HEK293 (cell line): ENCODE results near the gene DNAJB11.

Experiments used
- CTCF ChIA-PET: fragments of 350-600 bp; formaldehyde crosslinking; extraction: SDS; loops from one replicate; lab custom pipeline; 2021; ENCODE audit warnings: antibody characterized with exemption; lab: Yijun Ruan, JAX
- POLR2A ChIA-PET: fragments of 300-600 bp; formaldehyde crosslinking; extraction: SDS; loops from one replicate; lab custom pipeline; 2020; ENCODE audit warnings: antibody characterized with exemption, inconsistent platforms; lab: Yijun Ruan, JAX
- H3K27ac ChIP-seq: fragments of 200-500 bp; sonication (Bioruptor generic); 2 replicates; pipeline ENCODE4 v1.5.1; 2014; ENCODE audit warnings: low read depth, low read length, control low read depth, inconsistent platforms; ENCODE audit errors: extremely low read depth
- H3K36me3 ChIP-seq, 2 experiments: fragments of 200-500 bp in 1 of 2; sonication (Bioruptor generic) in 1 of 2; 1 replicate in 1 of 2; 2 replicates in 1 of 2; pipeline ENCODE4 v1.5.1; 2014 to 2017; ENCODE audit warnings: inconsistent platforms in 2 of 2, low read length in 2 of 2; ENCODE audit not compliant: control insufficient read depth in 2 of 2, insufficient read depth in 1 of 2
- H3K4me1 ChIP-seq: fragments of 200-500 bp; sonication (Bioruptor generic); 2 replicates; pipeline ENCODE4 v1.5.1; 2014; ENCODE audit warnings: mild to moderate bottlenecking, low read length, inconsistent platforms; ENCODE audit not compliant: control insufficient read depth, insufficient read depth
- H3K4me3 ChIP-seq: 2 replicates; pipeline ENCODE4 v1.5.1; 2011; ENCODE audit warnings: low read depth, mild to moderate bottlenecking, control low read depth, low read length, moderate library complexity
- H3K9me3 ChIP-seq: fragments of 200-500 bp; sonication (Bioruptor generic); 2 replicates; pipeline ENCODE4 v1.5.1; 2014; ENCODE audit warnings: low read depth, low read length, inconsistent platforms; ENCODE audit not compliant: control insufficient read depth, insufficient read depth
- CTCF ChIP-seq: fragments of 450-650 bp; formaldehyde crosslinking; IDR thresholded peaks from 2 replicates; pipeline ENCODE4 v1.5.1; 2016; ENCODE audit warnings: missing biosample characterization, missing genetic modification characterization
- GLIS2 ChIP-seq: fragments of 450-650 bp; formaldehyde crosslinking; IDR thresholded peaks from 2 replicates; pipeline ENCODE4 v1.5.1; 2016; ENCODE audit warnings: missing biosample characterization, missing genetic modification characterization
- KLF8 ChIP-seq: fragments of 450-650 bp; formaldehyde crosslinking; IDR thresholded peaks from 2 replicates; pipeline ENCODE4 v1.5.1; 2016; ENCODE audit warnings: missing biosample characterization, missing genetic modification characterization
- PRDM1 ChIP-seq: fragments of 450-650 bp; formaldehyde crosslinking; IDR thresholded peaks from 2 replicates; pipeline ENCODE4; 2016; ENCODE audit warnings: missing biosample characterization, missing genetic modification characterization
- TRIM28 ChIP-seq: IDR thresholded peaks from 2 replicates; pipeline ENCODE4 v1.6.1; 2011; ENCODE audit warnings: low read length, control low read depth, borderline replicate concordance
- YY1 ChIP-seq: fragments of 450-650 bp; formaldehyde crosslinking; IDR thresholded peaks from 2 replicates; pipeline ENCODE4 v1.5.1; 2018; ENCODE audit warnings: missing biosample characterization, missing genetic modification characterization
- ZBTB17 ChIP-seq: fragments of 450-650 bp; formaldehyde crosslinking; IDR thresholded peaks from 2 replicates; pipeline ENCODE4 v1.5.1; 2016; ENCODE audit warnings: missing biosample characterization, missing genetic modification characterization
- ZBTB26 ChIP-seq: fragments of 450-650 bp; formaldehyde crosslinking; optimal IDR thresholded peaks from 2 replicates; pipeline ENCODE3; 2016; ENCODE audit warnings: missing biosample characterization, mild to moderate bottlenecking, missing genetic modification characterization
- ZBTB8A ChIP-seq: fragments of 450-650 bp; formaldehyde crosslinking; IDR thresholded peaks from 2 replicates; pipeline ENCODE4 v1.5.1; 2016; ENCODE audit warnings: missing biosample characterization, missing genetic modification characterization
- ZFP37 ChIP-seq: fragments of 450-650 bp; formaldehyde crosslinking; IDR thresholded peaks from 2 replicates; pipeline ENCODE4 v1.5.1; 2016; ENCODE audit warnings: missing biosample characterization, missing genetic modification characterization
- ZNF2 ChIP-seq: fragments of 450-650 bp; formaldehyde crosslinking; IDR thresholded peaks from 2 replicates; pipeline ENCODE4 v1.5.1; 2016; ENCODE audit warnings: missing biosample characterization, missing genetic modification characterization
- ZNF223 ChIP-seq: fragments of 450-650 bp; formaldehyde crosslinking; IDR thresholded peaks from 2 replicates; pipeline ENCODE4 v1.5.1; 2016; ENCODE audit warnings: missing biosample characterization, missing genetic modification characterization
- ZNF335 ChIP-seq: fragments of 450-650 bp; formaldehyde crosslinking; conservative IDR thresholded peaks from 2 replicates; pipeline ENCODE4 v1.5.1; 2016; ENCODE audit warnings: missing biosample characterization, missing genetic modification characterization
- ZNF501 ChIP-seq: fragments of 450-650 bp; formaldehyde crosslinking; IDR thresholded peaks from 2 replicates; pipeline ENCODE4 v1.5.1; 2016; ENCODE audit warnings: missing biosample characterization, missing genetic modification characterization
- ZNF629 ChIP-seq: fragments of 450-650 bp; formaldehyde crosslinking; IDR thresholded peaks from 2 replicates; pipeline ENCODE4 v1.5.1; 2017; ENCODE audit warnings: missing biosample characterization, missing genetic modification characterization
- ZNF654 ChIP-seq: fragments of 450-650 bp; formaldehyde crosslinking; IDR thresholded peaks from 2 replicates; pipeline ENCODE4 v1.5.1; 2016; ENCODE audit warnings: low read depth, missing biosample characterization, missing genetic modification characterization
- ZNF660 ChIP-seq: fragments of 450-650 bp; IDR thresholded peaks from 2 replicates; pipeline ENCODE4 v1.5.1; 2018; ENCODE audit warnings: missing biosample characterization, mild to moderate bottlenecking, missing genetic modification characterization
- ZNF670 ChIP-seq: fragments of 450-650 bp; formaldehyde crosslinking; IDR thresholded peaks from 2 replicates; pipeline ENCODE4 v1.5.1; 2016; ENCODE audit warnings: missing biosample characterization, missing genetic modification characterization, low read depth
- ZNF677 ChIP-seq: fragments of 450-650 bp; IDR thresholded peaks from 2 replicates; pipeline ENCODE4 v1.5.0; 2018; ENCODE audit warnings: missing biosample characterization, mild to moderate bottlenecking, missing genetic modification characterization, moderate library complexity
- ZSCAN30 ChIP-seq: fragments of 450-650 bp; IDR thresholded peaks from 2 replicates; pipeline ENCODE4 v1.5.1; 2018; ENCODE audit warnings: missing biosample characterization, mild to moderate bottlenecking, missing genetic modification characterization, moderate library complexity
- TF ChIP-seq, protein P1 (sequence below): fragments of 450-650 bp; formaldehyde crosslinking; IDR thresholded peaks from 2 replicates; pipeline ENCODE4 v1.5.1; 2016; ENCODE audit warnings: missing biosample characterization, missing genetic modification characterization

Gene DNAJB11

DNA sequence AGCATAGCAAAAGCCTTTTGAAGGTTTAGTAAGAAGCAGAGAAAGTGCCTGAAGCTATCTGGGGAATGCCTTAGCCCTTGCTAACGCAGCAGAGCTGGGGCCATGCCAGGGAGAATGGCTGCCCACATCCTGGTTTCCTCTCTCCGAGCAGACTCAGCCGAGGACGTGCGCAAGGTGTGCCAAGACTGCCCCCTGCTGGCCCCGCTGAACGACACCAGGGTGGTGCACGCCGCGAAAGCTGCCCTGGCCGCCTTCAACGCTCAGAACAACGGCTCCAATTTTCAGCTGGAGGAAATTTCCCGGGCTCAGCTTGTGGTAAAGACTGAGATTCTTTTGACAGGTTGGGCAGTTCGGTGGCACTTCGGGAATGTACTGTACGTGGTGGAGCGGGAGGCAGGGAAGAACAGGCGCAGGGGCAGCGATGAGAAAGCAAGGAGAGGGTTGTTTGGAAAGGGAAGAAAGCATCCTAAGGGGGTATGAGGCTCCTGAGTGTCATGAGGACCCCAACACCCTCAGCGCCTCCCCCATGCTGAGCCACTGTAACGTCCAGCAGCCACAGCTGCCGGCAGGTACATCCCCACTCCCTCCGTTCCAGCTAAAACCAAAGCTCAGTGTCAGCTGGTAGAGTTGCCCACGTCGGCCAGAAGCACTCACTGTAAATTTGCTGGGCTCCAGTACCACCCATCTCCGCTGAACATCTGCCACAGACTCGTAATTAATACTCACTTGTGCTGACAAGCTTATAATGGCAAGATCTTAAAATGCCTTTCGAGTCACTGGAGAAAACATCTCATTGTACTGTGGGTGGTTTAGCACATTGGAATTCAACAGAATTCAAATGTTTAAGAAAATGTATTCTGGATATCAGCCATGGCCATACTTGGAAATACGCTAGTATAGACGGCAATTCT is 46.8 kb downstream of the DNAJB11 start:
- TF ChIP-seq ZNF677 (tag by site-specific recombination) (no peak), PRDM1 (tag by site-specific recombination) (peak; percentile 81), ZNF2 (peak; percentile 69; the same call in 1 of the 2 replicates), ZBTB26 (tag by site-specific recombination) (peak; percentile 20), ZNF223 (tag by site-specific recombination) (peak; percentile 80), ZNF335 (tag by site-specific recombination) (peak; percentile 84), ZNF654 (tag by site-specific recombination) (peak; percentile 85), ZFP37 (tag by site-specific recombination) (peak; percentile 83; the same call in 1 of the 2 replicates), YY1 (tag by site-specific recombination) (peak; percentile 40; the same call in 1 of the 2 replicates), ZNF629 (tag by site-specific recombination) (0 out of 2 replicates have a peak, but pooled peaks have one; percentile 33), ZNF501 (tag by site-specific recombination) (peak; percentile 29; the same call in 1 of the 2 replicates), ZBTB17 (peak; percentile 60; the same call in 1 of the 2 replicates), ZBTB8A (tag by site-specific recombination) (no peak), ZNF660 (peak; percentile 86; the same call in 1 of the 2 replicates), ZSCAN30 (peak; percentile 47; the same call in 1 of the 2 replicates), GLIS2 (tag by site-specific recombination) (peak; percentile 37; the same call in 1 of the 2 replicates), CTCF (tag by site-specific recombination) (peak; percentile 81), KLF8 (tag by site-specific recombination) (no peak), ZNF670 (tag by site-specific recombination) (no peak), TRIM28 (peak; percentile 58; the same call in 1 of the 2 replicates)
- TF ChIP-seq, protein P1, sequence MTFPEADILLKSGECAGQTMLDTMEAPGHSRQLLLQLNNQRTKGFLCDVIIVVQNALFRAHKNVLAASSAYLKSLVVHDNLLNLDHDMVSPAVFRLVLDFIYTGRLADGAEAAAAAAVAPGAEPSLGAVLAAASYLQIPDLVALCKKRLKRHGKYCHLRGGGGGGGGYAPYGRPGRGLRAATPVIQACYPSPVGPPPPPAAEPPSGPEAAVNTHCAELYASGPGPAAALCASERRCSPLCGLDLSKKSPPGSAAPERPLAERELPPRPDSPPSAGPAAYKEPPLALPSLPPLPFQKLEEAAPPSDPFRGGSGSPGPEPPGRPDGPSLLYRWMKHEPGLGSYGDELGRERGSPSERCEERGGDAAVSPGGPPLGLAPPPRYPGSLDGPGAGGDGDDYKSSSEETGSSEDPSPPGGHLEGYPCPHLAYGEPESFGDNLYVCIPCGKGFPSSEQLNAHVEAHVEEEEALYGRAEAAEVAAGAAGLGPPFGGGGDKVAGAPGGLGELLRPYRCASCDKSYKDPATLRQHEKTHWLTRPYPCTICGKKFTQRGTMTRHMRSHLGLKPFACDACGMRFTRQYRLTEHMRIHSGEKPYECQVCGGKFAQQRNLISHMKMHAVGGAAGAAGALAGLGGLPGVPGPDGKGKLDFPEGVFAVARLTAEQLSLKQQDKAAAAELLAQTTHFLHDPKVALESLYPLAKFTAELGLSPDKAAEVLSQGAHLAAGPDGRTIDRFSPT (tag by site-specific recombination), result peak; percentile 64; the same call in 1 of the 2 replicates
- H3K36me3 ChIP-seq, result no peaks in the 10 kb centered on the region
- H3K27ac ChIP-seq, result no peak overlapping the region
- ChIA-PET POLR2A (interaction anchor here (1.2 to 1.8 kb wide), 3 partner anchors 47 to 166 kb away, joined by 3 to 8 read pairs (median 8); partner anchors contain the start of genes DNAJB11, EIF4A2 and TBCCD1), CTCF (interaction anchor here (0.6 to 5.7 kb wide), 39 partner anchors 9 to 1120 kb away, joined by 3 to 59 read pairs (median 5); partner anchors contain the start of genes CRYGS and HRG)
- H3K4me3 ChIP-seq, result peak overlapping the region; percentile 4; the same call in 1 of the 2 replicates
- H3K4me1 ChIP-seq, result no peaks in the 10 kb centered on the region
- no peaks in the 10 kb centered on the region for H3K9me3 ChIP-seq
